Hindlimb muscle (tissue), 1 donor: ENCODE measurements around the gene ATF7IP2. TPM values are rescaled to one million over a fixed set of nuclear protein-coding genes. Genes with fewer than 3 reads are reported as not detected.
"Not testable (repeated sequence)": the region's sequence is repeated elsewhere in the genome, so short reads cannot be mapped to it uniquely, and the experiment has no call there.

Source experiments
- DNase-seq: peaks from one replicate; pipeline ENCODE4 v3.0.0-alpha.2; 2013
- polyA plus RNA-seq: library from polyadenylated mRNA; unstranded; fragments of 120-200 nt; gene quantifications from one replicate; pipeline ENCODE4 v1.2.1, GENCODE V29; 2013; ENCODE audit not compliant: insufficient read length

The ATF7IP2 gene
- polyA plus RNA-seq, 1 donor, result 6.6 TPM

DNA sequence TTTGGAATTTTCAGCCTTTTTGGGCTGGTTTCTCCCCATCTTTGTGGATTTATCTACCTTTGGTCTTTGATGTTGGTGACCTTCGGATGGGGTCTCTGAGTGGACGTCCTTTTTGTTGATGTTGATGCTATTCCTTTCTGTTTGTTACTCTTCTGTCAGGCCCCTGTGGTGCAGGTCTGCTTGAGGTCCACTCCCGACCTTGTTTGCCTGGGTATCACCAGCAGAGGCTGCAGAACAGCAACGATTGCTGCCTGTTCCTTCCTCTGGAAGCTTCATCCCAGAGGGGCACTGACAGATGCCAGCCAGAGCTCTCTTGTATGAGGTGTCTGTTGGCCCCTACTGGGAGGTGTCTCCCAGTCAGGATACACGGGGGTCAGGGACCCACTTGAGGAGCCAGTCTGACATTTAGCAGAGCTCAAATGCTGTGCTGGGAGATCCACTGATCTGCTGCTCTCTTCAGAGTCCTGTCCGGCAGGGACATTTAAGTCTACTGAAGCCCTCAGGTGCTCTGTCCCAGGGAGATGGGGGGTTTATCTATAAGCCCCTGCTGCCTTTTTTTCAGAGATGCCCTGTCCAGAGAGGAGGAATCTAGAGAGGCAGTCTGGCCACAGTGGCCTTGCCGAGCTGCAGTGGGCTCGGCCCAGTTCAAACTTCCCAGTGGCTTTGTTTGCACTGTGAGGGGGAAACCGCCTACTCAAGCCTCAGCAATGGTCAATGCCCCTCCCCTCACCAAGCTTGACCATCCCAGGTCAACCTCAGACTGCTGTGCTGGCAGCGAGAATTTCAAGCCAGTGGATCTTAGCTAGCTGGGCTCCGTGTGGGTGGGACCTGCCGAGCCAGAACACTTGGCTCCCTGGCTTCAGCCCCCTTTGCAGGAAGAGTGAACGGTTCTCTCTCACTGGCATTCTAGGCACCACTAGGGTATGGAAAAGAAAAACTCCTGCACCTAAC, 66.6 kb downstream of the ATF7IP2 start:
- not testable (repeated sequence) for DNase-seq

- DNase-seq, result no peak
Observed at GRCh38 chr16:10453159-10453510, 67.3 kb downstream of the ATF7IP2 start.

DNA sequence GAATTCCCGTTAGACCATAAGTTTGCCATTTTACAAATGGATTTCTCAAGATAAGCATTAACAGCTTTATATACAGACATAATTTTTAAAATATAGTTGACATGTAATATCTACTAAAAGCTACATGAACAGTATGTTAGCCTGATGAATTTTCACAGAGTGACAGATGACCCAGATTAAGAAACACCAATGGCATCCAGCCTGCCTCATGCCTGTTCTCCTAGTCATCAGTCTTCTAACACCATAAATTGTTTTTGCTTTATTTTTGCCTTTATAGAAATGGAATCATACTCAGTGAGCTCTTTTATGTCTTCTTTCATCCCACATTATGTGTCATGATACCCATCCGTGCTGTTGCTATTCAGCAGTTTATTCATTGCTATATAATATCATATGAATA, 80.0 kb downstream of the ATF7IP2 start:
- no peak for DNase-seq

DNA sequence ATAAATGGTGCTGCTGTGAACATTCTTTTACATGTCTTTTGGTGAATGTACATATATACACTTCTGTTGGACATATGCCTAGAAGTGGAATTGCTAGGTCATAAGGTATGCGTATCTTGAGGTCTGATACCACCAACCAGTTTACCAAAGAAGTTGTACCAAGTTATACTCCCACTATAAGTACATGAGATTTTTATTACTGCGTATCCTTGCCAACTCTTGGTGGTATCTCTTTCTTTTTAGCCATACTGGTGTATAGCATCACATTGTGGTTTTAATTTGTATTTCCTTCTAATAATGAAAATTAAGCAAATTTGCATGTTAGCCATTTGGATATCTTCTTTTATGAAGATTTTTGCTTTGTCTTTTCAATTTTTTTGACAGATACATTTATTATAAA, 80.5 kb downstream of the ATF7IP2 start:
- DNase-seq, result no peak

- no peak for DNase-seq
Observed at GRCh38 chr16:10466861-10467260, 81.0 kb downstream of the ATF7IP2 start.

DNA sequence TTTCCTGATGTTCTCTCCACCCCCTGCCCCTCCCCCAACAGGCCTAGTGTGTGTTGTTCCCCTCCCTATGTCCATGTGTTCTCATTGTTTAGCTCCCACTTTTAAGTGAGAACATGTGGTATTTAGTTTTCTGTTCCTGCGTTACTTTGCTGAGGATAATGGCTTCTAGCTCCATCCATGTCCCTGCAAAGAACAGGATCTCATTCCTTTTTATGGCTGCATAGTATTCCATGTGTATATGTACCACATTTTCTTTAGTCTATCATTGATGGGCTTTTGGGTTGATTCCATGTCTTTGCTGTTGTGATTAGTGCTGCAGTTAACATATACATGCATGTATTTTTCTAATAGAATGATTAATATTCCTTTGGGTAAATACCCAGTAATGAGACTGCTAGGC, 90.8 kb downstream of the ATF7IP2 start:
- DNase-seq, result not testable (repeated sequence)

DNA sequence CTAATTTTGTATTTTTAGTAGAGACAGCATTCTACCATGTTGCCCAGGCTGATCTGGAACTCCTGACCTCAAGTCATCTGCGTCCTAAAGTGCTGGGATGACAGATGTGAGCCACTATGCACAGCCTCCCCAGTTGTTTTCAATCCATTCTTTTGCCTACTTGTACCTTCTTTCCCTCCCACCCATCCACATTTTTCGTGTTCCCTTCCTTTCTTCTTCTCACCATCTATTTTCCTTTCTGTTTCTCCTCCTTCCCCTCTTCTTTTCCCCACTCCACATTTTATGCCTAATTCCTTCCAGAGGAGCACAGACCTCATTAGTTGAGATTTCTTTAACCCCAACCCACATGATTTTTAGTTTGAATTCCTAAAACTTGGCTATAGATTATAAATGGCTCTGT, 94.3 kb downstream of the ATF7IP2 start:
- DNase-seq, result no peak

DNA sequence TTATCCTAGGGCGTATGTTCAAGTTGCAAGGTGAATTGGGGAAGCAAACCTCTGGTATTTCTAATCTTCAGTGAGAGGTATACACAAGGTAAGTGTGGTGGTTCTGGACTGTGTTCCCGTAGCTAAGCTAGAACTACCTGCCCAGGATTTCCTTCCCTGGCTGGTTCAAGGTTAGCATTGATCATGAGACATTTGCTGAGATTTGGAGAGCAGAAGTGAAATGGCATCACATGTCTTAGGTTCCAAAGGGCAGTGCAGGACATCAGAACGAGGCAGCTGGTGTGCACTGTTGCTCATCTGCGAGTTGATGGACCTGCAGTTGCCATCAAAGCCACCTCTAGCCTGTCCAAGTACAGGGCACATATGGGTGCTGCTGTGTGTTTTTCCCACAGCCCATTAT, 99.3 kb downstream of the ATF7IP2 start:
- no peak for DNase-seq

DNA sequence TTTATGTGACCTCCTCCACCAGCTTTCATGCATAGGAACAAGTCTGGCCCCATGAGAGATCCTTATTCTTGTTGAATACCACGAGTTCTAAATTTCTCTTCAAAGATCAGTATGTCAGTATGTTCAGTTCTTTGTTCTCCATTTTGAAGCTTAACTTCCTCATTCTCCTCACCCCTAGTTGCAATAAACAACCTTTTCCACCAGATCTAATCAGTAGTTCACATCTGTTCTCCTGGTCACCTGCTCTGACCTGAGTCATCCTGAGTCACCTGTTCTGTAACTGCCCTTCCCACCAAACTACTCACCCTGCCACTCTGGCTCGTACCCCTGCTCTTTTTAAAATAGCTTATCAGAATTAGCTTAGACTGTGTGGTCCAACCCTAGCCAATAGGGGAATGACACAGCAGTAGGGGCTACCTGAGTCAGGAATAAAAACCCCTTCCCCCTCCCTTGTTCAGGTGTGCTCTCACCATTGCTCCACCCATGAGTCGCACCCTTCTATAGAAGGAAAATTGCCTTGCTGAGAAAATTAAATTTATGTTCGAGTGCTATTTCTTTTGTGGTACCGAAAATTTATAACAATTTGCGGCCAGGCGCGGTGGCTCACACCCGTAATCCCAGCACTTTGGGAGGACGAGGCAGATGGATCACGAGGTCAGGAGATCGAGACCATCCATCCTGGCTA, 100.0 kb downstream of the ATF7IP2 start:
- no peak for DNase-seq

DNA sequence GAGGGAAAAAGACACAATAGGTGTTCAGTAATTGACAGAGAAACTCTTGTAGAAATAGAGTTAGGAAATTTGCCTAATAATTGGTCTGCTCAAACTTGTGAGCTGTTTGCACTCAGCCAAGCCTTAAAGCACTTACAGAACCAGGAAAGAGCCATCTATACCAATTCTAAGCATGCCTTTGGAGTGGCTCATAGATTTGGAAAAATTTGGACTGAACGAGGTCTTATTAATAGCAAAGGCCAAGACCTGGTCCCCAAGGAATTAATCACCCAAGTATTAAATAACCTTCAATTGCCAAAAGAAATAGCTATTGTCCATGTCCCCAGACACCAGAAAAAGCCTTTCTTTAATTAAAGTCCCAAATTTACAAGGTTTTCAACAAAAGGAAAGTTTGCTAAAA, 104.3 kb downstream of the ATF7IP2 start:
- no peak for DNase-seq

- no peak for DNase-seq
Observed at GRCh38 chr16:10493276-10493675, 107.4 kb downstream of the ATF7IP2 start.

DNA sequence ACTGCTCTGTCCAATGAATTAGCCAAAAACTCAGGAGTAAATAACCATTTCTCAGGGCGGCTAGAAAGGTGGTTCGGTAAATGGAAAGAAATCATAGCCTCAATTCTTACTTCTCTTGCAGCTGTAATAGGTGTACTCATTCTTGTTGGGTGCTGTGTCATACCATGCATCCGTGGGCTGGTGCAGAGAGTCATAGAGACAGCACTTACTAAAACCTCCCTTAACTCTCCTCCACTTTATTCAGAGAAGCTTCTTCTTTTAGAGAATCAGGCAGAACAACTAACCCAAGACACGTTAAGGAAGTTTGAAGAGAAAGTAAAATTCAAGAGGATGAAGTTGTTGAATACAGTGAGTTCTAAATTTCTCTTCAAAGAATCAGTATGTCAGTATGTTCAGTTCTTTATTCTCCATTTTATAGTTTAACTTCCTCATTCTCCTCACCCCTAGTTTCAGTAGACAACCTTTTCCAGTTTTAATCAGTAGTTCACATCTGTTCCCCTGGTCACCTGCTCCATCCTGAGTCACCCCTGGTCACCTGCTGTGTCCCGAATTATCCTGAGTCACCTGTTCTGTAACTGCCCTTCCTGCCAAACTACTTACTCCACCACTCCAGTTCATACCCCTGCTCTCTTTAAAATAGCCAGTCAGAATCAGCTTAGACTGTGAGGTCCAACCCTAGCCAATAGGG, 108.6 kb downstream of the ATF7IP2 start:
- no peak for DNase-seq

DNA sequence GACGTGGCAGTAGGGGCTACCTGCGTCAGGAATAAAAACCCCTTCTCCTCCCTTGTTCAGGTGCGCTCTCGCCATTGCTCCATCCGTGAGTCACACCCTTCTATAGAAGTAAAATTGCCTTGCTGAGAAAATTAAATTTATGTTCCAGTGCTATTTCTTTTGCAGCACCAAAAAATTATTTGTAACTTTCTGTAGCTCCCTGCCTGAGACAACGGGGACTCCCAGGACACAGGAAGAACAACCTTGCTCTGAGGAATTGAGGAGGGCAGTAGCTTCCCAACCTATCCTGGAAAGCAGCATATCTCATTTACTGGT, 109.1 kb downstream of the ATF7IP2 start:
- DNase-seq, result no peak

DNA sequence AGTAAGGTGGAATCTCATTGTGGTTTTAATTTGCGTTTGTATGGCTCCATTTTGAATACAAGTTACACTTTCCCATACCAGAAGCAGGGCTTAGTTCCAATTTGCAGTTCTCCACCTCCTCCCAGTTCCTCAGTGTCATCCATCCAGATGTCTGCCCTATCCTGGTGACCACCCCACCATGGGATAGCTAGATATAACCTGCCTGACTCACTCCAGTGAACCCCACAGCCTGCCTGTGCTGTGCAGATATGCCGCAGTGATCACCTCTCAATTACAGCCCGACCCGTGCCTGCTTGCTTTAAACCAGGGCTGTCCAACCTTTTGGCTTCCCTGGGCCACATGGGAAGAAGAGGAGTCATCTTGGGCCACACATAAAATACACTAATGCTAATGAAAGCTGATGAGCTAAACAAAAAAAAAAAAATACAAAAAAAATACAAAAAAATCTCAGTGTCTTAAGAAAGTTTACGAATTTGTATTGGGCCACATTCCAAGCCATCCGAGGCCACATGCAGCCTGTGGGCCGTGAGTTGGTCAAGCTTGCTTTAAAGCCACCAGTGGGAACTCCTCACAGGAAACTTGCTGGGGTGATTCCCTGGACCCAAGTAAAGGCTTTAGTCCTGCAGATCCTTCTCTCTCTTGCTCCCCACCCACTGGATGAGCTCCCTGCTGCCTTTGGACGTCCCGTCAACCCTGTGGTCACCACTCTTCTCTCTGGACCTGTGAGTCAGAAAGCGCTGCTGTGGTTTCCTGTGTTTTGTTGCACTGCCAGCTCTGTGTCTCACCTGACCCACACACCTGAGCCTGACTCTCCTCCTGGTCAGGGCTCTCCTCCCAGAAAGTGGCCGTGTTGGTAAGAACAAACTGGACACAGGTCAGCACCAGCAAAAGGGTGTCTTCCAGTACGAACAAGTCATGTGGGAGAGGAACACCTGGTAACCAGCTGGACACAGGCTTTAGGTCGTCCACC, 111.6 kb downstream of the ATF7IP2 start:
- DNase-seq, result no peak

- DNase-seq, result no peak
Observed at GRCh38 chr16:10500582-10500981, 114.7 kb downstream of the ATF7IP2 start.

- DNase-seq, result no peak
Observed at GRCh38 chr16:10501016-10501607, 115.3 kb downstream of the ATF7IP2 start.

- DNase-seq, result no peak
Observed at GRCh38 chr16:10502776-10503175, 116.9 kb downstream of the ATF7IP2 start.

DNA sequence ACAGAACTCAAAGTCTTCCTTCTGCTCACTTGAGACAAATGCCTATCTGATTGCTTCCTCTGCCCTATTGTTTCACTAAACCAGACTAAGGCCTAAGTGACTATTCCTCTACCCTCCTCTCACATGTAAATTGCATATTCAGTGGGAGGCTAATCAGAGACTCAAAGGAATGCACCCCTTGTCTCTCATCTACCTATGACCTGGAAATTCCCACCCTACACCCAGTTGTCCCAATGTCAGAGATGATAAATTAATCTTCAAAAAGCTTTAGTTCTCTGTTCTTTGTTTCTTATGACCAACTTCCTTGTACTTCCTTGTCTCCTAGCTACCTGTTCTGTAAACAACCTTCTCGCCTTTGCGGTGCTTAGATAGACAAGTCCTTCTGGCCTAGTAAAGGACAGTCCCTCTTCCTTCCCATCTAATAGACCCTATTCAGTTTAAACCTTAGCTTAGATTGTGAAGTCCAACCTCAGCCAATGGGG, 118.6 kb downstream of the ATF7IP2 start:
- no peak for DNase-seq

GRCh38 chr16:10505286-10505685, 119.4 kb downstream of the ATF7IP2 start:
- DNase-seq, result not testable (repeated sequence)

GRCh38 chr16:10509534-10510025, 123.7 kb downstream of the ATF7IP2 start:
- DNase-seq, result peak; percentile 68

DNA sequence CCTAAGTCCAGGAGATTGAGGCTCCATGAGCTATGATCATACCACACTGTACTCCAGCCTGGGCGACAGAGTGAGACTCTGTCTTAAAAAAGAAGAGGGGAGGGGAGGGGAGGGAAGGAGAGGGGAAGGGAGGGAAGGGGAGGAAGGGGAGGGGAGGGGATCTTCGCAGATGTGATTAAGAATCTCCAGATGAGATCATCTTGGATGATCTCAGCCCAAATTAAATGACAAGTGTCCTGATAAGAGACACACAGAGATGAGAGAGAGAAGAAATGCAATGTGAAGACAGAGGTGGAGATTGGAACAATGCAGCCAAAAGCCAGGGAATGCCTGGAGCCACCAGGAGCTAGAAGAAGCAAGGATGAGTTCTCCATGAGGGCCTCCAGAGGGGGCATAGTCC, 124.4 kb downstream of the ATF7IP2 start:
- no peak for DNase-seq

GRCh38 chr16:10511829-10512228, 126.0 kb downstream of the ATF7IP2 start:
- DNase-seq, result no peak
